Panc1 (cell line): ENCODE measurements around the gene GPSM1. TPM values are rescaled to one million over a fixed set of nuclear protein-coding genes. Genes with fewer than 3 reads are reported as not detected.

Experiments
- ATAC-seq: fragments of 200-7000 bp; cut with Tn5 transposase; 2 replicates; pipeline ENCODE4 v1.9.1; 2020; ENCODE audit warnings: mild to moderate bottlenecking, moderate library complexity
- BruUV-seq: library from RNA; stranded (reverse); fragments of 400-500 nt; replicated peaks from 2 replicates; lab custom pipeline; 2021; lab: Mats Ljungman, UMichigan
- CTCF ChIA-PET: fragments of 300-600 bp; sonication (Branson Sonifier 250); formaldehyde crosslinking; loops from one replicate; lab custom pipeline; 2022; ENCODE audit warnings: antibody characterized with exemption; lab: Charles Lee
- POLR2A ChIA-PET: fragments of 300-600 bp; sonication (Branson Sonifier 250); formaldehyde crosslinking; loops from one replicate; lab custom pipeline; 2022; ENCODE audit warnings: antibody characterized with exemption; lab: Charles Lee
- DNase-seq: peaks from one replicate; pipeline ENCODE4 v3.0.0-alpha.2; 2010; ENCODE audit warnings: low read depth, low spot score
- H3K27ac ChIP-seq: 2 replicates; pipeline ENCODE4 v1.5.1; 2011; ENCODE audit warnings: mild to moderate bottlenecking, low read length, inconsistent platforms
- H3K27me3 ChIP-seq: fragments of 200-500 bp; sonication (Bioruptor generic); 2 replicates; pipeline ENCODE4 v1.6.0; 2014; ENCODE audit warnings: low read length, inconsistent platforms; ENCODE audit not compliant: control insufficient read depth, insufficient read depth
- H3K36me3 ChIP-seq: fragments of 200-500 bp; sonication (Bioruptor generic); 2 replicates; pipeline ENCODE4 v1.5.1; 2014; ENCODE audit warnings: inconsistent platforms, mild to moderate bottlenecking, low read length, moderate library complexity; ENCODE audit not compliant: control insufficient read depth, insufficient read depth
- H3K4me1 ChIP-seq: 2 replicates; pipeline ENCODE4 v1.5.1; 2011; ENCODE audit warnings: inconsistent platforms, mild to moderate bottlenecking, low read length, moderate library complexity; ENCODE audit not compliant: control insufficient read depth, insufficient read depth
- H3K4me3 ChIP-seq, 2 experiments: 2 replicates each; pipeline ENCODE4 v1.5.1; 2011 to 2012; ENCODE audit warnings: low read depth in 2 of 2, low read length in 2 of 2, mild to moderate bottlenecking in 2 of 2, inconsistent platforms in 1 of 2, moderate library complexity in 1 of 2
- H3K9me3 ChIP-seq: fragments of 200-500 bp; sonication (Bioruptor generic); 2 replicates; pipeline ENCODE4 v1.5.1; 2014; ENCODE audit warnings: low read depth, mild to moderate bottlenecking, inconsistent platforms, low read length, moderate library complexity; ENCODE audit not compliant: control insufficient read depth, insufficient read depth
- CTCF ChIP-seq: fragments of 450-650 bp; IDR thresholded peaks from 2 replicates; pipeline ENCODE4 v1.5.1; 2017; ENCODE audit warnings: mild to moderate bottlenecking
- POLR2AphosphoS5 ChIP-seq: IDR thresholded peaks from 2 replicates; pipeline ENCODE4 v1.6.1; 2012; ENCODE audit warnings: mild to moderate bottlenecking, low read depth, low read length, moderate library complexity
- SIN3A ChIP-seq: IDR thresholded peaks from 2 replicates; pipeline ENCODE4 v1.6.1; 2012; ENCODE audit warnings: low read depth, mild to moderate bottlenecking, low read length, moderate library complexity, borderline replicate concordance; ENCODE audit not compliant: insufficient read depth
- TCF7L2 ChIP-seq: IDR thresholded peaks from 2 replicates; pipeline ENCODE4 v1.6.1; 2011; ENCODE audit warnings: mild to moderate bottlenecking, low read depth, low read length, inconsistent platforms
- in situ Hi-C: cut with HindIII; loops from 2 replicates; pipeline ENCODE4 v1.10.0; 2016; ENCODE audit warnings: low sequenced_read_pairs, low pct_unique_long_range_greater_than_20kb
- intact Hi-C: fragments of 100-400 bp; cut with micrococcal nuclease; formaldehyde crosslinking; loops from one replicate; pipeline ENCODE4 v1.10.0; 2022; ENCODE audit not compliant: unreplicated experiment
- total RNA-seq: library from RNA; stranded (reverse); gene quantifications from one replicate; pipeline ENCODE4 v1.2.1, GENCODE V29; 2021; ENCODE audit not compliant: unreplicated experiment
- TF ChIP-seq, protein P1 (sequence below), 2 experiments: IDR thresholded peaks; 2 replicates each; pipeline ENCODE4 v1.6.1; 2011 to 2012; ENCODE audit warnings: low read depth in 2 of 2, control low read depth in 1 of 2, low read length in 1 of 2, mild to moderate bottlenecking in 1 of 2, moderate library complexity in 1 of 2; ENCODE audit not compliant: insufficient read depth in 1 of 2

Gene GPSM1
- total RNA-seq, 1 experiment from 2014 or later = 14.2 TPM

DNA sequence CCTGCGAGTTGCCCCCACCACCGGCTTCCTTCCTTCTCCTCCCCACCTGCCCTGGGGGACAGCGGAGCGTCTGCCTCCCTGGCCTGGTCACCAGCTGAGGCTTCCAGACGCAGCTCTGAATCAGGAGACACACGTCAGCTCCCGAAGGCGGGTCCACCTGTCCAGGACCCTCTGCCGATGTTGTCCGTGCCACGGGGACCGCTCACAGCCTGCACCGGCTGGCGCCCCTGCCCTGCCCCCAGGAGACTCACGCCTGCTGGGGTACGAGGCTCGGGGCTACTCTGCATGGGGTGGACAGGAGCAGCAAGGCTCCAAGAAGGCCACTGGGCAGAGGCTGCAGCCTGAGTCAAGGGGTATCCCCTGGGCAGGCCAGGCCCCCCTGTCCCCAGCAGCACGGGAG is 21.5 kb upstream of the GPSM1 start:
- BruUV-seq = no TSS peak
- no peaks in the 10 kb centered on the region for H3K27me3 ChIP-seq
- DNase-seq (no peak), ATAC-seq (no peak; the same call in 1 of the 2 replicates)
- no peak overlapping the region for H3K4me3 ChIP-seq
- H3K27ac ChIP-seq = no peak overlapping the region
- H3K36me3 ChIP-seq = no peaks in the 10 kb centered on the region
- TF ChIP-seq POLR2AphosphoS5 (no peak), TCF7L2 (no peak), SIN3A (no peak), CTCF (no peak)
- TF ChIP-seq, protein P1, sequence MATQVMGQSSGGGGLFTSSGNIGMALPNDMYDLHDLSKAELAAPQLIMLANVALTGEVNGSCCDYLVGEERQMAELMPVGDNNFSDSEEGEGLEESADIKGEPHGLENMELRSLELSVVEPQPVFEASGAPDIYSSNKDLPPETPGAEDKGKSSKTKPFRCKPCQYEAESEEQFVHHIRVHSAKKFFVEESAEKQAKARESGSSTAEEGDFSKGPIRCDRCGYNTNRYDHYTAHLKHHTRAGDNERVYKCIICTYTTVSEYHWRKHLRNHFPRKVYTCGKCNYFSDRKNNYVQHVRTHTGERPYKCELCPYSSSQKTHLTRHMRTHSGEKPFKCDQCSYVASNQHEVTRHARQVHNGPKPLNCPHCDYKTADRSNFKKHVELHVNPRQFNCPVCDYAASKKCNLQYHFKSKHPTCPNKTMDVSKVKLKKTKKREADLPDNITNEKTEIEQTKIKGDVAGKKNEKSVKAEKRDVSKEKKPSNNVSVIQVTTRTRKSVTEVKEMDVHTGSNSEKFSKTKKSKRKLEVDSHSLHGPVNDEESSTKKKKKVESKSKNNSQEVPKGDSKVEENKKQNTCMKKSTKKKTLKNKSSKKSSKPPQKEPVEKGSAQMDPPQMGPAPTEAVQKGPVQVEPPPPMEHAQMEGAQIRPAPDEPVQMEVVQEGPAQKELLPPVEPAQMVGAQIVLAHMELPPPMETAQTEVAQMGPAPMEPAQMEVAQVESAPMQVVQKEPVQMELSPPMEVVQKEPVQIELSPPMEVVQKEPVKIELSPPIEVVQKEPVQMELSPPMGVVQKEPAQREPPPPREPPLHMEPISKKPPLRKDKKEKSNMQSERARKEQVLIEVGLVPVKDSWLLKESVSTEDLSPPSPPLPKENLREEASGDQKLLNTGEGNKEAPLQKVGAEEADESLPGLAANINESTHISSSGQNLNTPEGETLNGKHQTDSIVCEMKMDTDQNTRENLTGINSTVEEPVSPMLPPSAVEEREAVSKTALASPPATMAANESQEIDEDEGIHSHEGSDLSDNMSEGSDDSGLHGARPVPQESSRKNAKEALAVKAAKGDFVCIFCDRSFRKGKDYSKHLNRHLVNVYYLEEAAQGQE (IDR thresholded peaks at IDR 0.05; ENCODE audit: insufficient read depth in 1 of 2, low read depth in 2 of 2, low read length in 1 of 2) = no peak
- intact Hi-C loops = no loop called here
- ChIA-PET CTCF (no interaction called here), POLR2A (no interaction called here)
- in situ Hi-C loops = no loop called here
- H3K4me1 ChIP-seq = no peaks in the 10 kb centered on the region
- no peaks in the 10 kb centered on the region for H3K9me3 ChIP-seq

DNA sequence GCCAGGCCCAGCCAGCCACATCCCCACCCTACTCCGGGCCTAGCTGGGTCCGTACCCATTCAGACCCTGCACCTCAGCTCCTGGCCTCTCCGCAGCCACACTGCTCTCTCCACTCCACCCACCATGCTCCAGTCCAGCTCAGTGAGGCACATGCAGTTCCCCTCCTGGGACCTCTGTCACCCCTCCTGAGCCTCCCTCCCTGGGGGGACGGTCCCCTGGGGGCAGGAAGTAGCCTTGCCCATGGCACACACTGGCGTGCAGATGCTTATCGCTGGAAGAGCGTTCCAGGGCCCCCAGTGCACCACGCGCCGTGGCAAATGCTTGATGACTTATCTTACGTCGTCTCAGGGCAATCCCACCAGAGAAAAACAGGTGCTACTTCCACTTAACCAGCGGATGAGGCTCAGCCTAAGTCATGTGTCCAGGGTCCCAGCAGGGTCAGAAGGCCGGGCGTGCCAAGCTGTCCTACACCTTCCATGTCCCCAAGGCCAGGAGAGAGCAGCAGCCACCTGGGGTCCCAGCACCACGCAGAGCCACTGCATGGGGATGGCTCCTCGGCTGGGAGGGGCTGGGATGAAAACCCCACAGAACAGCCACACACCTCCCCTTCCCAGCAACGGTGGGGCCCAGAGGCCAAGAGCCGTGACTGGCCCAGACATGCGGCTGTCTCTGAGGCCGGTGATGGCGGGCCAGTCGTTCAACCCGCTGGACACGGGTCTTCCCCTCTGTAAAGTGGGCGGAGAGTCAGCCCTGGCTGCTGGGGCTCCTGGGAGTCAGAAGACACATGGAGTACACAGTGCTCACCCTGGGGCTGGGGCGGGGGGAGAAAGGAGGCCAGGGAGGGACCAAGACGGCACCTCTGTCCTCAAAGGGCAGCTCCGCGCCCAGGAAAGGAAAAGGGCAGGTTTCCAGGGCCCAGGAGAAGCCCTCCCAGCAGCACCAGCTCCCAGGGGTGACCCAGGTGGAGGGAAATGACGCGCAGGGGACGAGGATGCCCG is 20.8 kb upstream of the GPSM1 start:
- ATAC-seq (peak; percentile 49), DNase-seq (no peak)
- H3K27ac ChIP-seq = no peak overlapping the region
- H3K4me1 ChIP-seq = peaks cover 4% of the 10 kb centered on the region; the same call in 1 of the 2 replicates
- intact Hi-C loops = no loop called here
- no TSS peak for BruUV-seq
- H3K27me3 ChIP-seq = no peaks in the 10 kb centered on the region
- no peaks in the 10 kb centered on the region for H3K36me3 ChIP-seq
- no peaks in the 10 kb centered on the region for H3K9me3 ChIP-seq
- H3K4me3 ChIP-seq = no peak overlapping the region
- ChIA-PET CTCF (no interaction called here), POLR2A (no interaction called here)
- in situ Hi-C loops = no loop called here
- TF ChIP-seq SIN3A = no peak

DNA sequence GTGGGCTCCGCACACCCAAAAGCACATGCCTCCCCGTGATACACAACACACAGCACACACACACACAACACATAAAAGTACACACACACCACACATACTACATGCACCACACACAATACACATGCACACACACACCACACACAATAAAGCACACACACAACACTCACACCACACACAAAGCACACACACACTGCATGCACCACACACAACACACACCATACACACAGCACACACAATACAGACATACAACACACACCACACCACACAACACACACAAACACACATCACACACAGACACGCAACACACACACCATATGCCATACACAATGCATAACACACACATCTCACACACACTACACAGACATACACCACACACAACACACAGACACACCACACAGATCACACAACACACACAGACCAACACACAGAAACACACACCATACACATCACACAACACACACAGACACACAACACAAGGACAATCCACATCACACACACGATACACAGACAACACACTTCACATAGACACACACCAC is 20.1 kb upstream of the GPSM1 start:
- intact Hi-C loops (no loop called here), in situ Hi-C loops (no loop called here)
- Histone ChIP-seq H3K9me3 (no peaks in the 10 kb centered on the region), H3K27me3 (no peaks in the 10 kb centered on the region), H3K4me3 (no peak overlapping the region), H3K27ac (no peak overlapping the region), H3K4me1 (peaks cover 4% of the 10 kb centered on the region; the same call in 1 of the 2 replicates), H3K36me3 (no peaks in the 10 kb centered on the region)
- no peak for DNase-seq
- no TSS peak for BruUV-seq
- TF ChIP-seq, protein P1 (IDR thresholded peaks at IDR 0.05; ENCODE audit: insufficient read depth in 1 of 2, low read depth in 2 of 2, low read length in 1 of 2) = no peak
- no peak for TF ChIP-seq POLR2AphosphoS5
- no peak for TF ChIP-seq TCF7L2
- no peak for TF ChIP-seq SIN3A
- no peak for TF ChIP-seq CTCF
- ChIA-PET POLR2A (no interaction called here), CTCF (no interaction called here)
- ATAC-seq = no peak
